HEK293 (cell line): ENCODE measurements around the gene ICAM3.

ENCODE experiments used
- CTCF ChIA-PET: fragments of 350-600 bp; formaldehyde crosslinking; extraction: SDS; loops from one replicate; lab custom pipeline; 2021; ENCODE audit warnings: antibody characterized with exemption; lab: Yijun Ruan, JAX
- POLR2A ChIA-PET: fragments of 300-600 bp; formaldehyde crosslinking; extraction: SDS; loops from one replicate; lab custom pipeline; 2020; ENCODE audit warnings: antibody characterized with exemption, inconsistent platforms; lab: Yijun Ruan, JAX
- H3K27ac ChIP-seq: fragments of 200-500 bp; sonication (Bioruptor generic); 2 replicates; pipeline ENCODE4 v1.5.1; 2014; ENCODE audit warnings: low read depth, low read length, control low read depth, inconsistent platforms; ENCODE audit errors: extremely low read depth
- H3K36me3 ChIP-seq, 2 experiments: fragments of 200-500 bp in 1 of 2; sonication (Bioruptor generic) in 1 of 2; 1 replicate in 1 of 2; 2 replicates in 1 of 2; pipeline ENCODE4 v1.5.1; 2014 to 2017; ENCODE audit warnings: inconsistent platforms in 2 of 2, low read length in 2 of 2; ENCODE audit not compliant: control insufficient read depth in 2 of 2, insufficient read depth in 1 of 2
- H3K4me1 ChIP-seq: fragments of 200-500 bp; sonication (Bioruptor generic); 2 replicates; pipeline ENCODE4 v1.5.1; 2014; ENCODE audit warnings: mild to moderate bottlenecking, low read length, inconsistent platforms; ENCODE audit not compliant: control insufficient read depth, insufficient read depth
- H3K4me3 ChIP-seq: 2 replicates; pipeline ENCODE4 v1.5.1; 2011; ENCODE audit warnings: low read depth, mild to moderate bottlenecking, control low read depth, low read length, moderate library complexity
- H3K9me3 ChIP-seq: fragments of 200-500 bp; sonication (Bioruptor generic); 2 replicates; pipeline ENCODE4 v1.5.1; 2014; ENCODE audit warnings: low read depth, low read length, inconsistent platforms; ENCODE audit not compliant: control insufficient read depth, insufficient read depth
- HIC1 ChIP-seq: fragments of 450-650 bp; formaldehyde crosslinking; IDR thresholded peaks from 2 replicates; pipeline ENCODE4 v1.5.1; 2016; ENCODE audit warnings: missing biosample characterization, missing genetic modification characterization
- KLF10 ChIP-seq: fragments of 450-650 bp; IDR thresholded peaks from 2 replicates; pipeline ENCODE4 v1.5.1; 2018; ENCODE audit warnings: missing biosample characterization, mild to moderate bottlenecking, missing genetic modification characterization
- KLF17 ChIP-seq: fragments of 450-650 bp; formaldehyde crosslinking; IDR thresholded peaks from 2 replicates; pipeline ENCODE4 v1.5.1; 2016; ENCODE audit warnings: missing biosample characterization, missing genetic modification characterization
- KLF9 ChIP-seq: fragments of 450-650 bp; formaldehyde crosslinking; IDR thresholded peaks from 2 replicates; pipeline ENCODE4 v1.5.1; 2016; ENCODE audit warnings: missing biosample characterization, missing genetic modification characterization, low read depth
- MZF1 ChIP-seq: fragments of 450-650 bp; formaldehyde crosslinking; IDR thresholded peaks from 2 replicates; pipeline ENCODE4 v1.5.1; 2017; ENCODE audit warnings: missing biosample characterization, missing genetic modification characterization, borderline replicate concordance
- PATZ1 ChIP-seq: fragments of 450-650 bp; formaldehyde crosslinking; IDR thresholded peaks from 2 replicates; pipeline ENCODE4 v1.5.1; 2016; ENCODE audit warnings: missing biosample characterization, missing genetic modification characterization
- PRDM10 ChIP-seq: fragments of 450-650 bp; formaldehyde crosslinking; IDR thresholded peaks from 2 replicates; pipeline ENCODE4 v1.5.1; 2016; ENCODE audit warnings: missing biosample characterization, missing genetic modification characterization
- REPIN1 ChIP-seq: fragments of 450-650 bp; formaldehyde crosslinking; IDR thresholded peaks from 2 replicates; pipeline ENCODE4 v1.5.1; 2017; ENCODE audit warnings: missing biosample characterization, missing genetic modification characterization, low read depth
- SP7 ChIP-seq: fragments of 450-650 bp; formaldehyde crosslinking; IDR thresholded peaks from 2 replicates; pipeline ENCODE4 v1.5.1; 2016; ENCODE audit warnings: missing biosample characterization, missing genetic modification characterization
- ZBTB20 ChIP-seq: fragments of 450-650 bp; formaldehyde crosslinking; IDR thresholded peaks from 2 replicates; pipeline ENCODE4 v1.5.1; 2016; ENCODE audit warnings: missing biosample characterization, missing genetic modification characterization
- ZBTB26 ChIP-seq: fragments of 450-650 bp; formaldehyde crosslinking; optimal IDR thresholded peaks from 2 replicates; pipeline ENCODE3; 2016; ENCODE audit warnings: missing biosample characterization, mild to moderate bottlenecking, missing genetic modification characterization
- ZNF10 ChIP-seq: fragments of 450-650 bp; formaldehyde crosslinking; IDR thresholded peaks from 2 replicates; pipeline ENCODE4 v1.5.1; 2017; ENCODE audit warnings: missing biosample characterization, missing genetic modification characterization
- ZNF18 ChIP-seq: fragments of 450-650 bp; formaldehyde crosslinking; IDR thresholded peaks from 2 replicates; pipeline ENCODE4 v1.5.1; 2016; ENCODE audit warnings: missing biosample characterization, missing genetic modification characterization
- ZNF423 ChIP-seq: fragments of 450-650 bp; formaldehyde crosslinking; IDR thresholded peaks from 2 replicates; pipeline ENCODE4 v1.5.1; 2016; ENCODE audit warnings: missing biosample characterization, missing genetic modification characterization
- ZNF558 ChIP-seq: fragments of 450-650 bp; formaldehyde crosslinking; IDR thresholded peaks from 2 replicates; pipeline ENCODE4 v1.5.1; 2016; ENCODE audit warnings: missing biosample characterization, missing genetic modification characterization
- ZNF561 ChIP-seq: fragments of 450-650 bp; IDR thresholded peaks from 2 replicates; pipeline ENCODE4 v1.5.1; 2018; ENCODE audit warnings: missing biosample characterization, missing genetic modification characterization, borderline replicate concordance
- ZNF639 ChIP-seq: fragments of 450-650 bp; formaldehyde crosslinking; IDR thresholded peaks from 2 replicates; pipeline ENCODE4 v1.5.1; 2016; ENCODE audit warnings: missing biosample characterization, missing genetic modification characterization
- ZNF677 ChIP-seq: fragments of 450-650 bp; IDR thresholded peaks from 2 replicates; pipeline ENCODE4 v1.5.0; 2018; ENCODE audit warnings: missing biosample characterization, mild to moderate bottlenecking, missing genetic modification characterization, moderate library complexity
- ZNF692 ChIP-seq: fragments of 450-650 bp; formaldehyde crosslinking; IDR thresholded peaks from 2 replicates; pipeline ENCODE4 v1.5.1; 2016; ENCODE audit warnings: missing biosample characterization, missing genetic modification characterization
- ZXDB ChIP-seq: fragments of 450-650 bp; formaldehyde crosslinking; IDR thresholded peaks from 2 replicates; pipeline ENCODE4 v1.5.1; 2016; ENCODE audit warnings: missing biosample characterization, missing genetic modification characterization

Gene ICAM3

GRCh38 chr19:10289167-10289835 lies 50.1 kb downstream of the ICAM3 start:
- Histone ChIP-seq H3K4me1 (peaks cover 4% of the 10 kb centered on the region; the same call in 1 of the 2 replicates), H3K4me3 (peak overlapping the region; percentile 33), H3K9me3 (no peaks in the 10 kb centered on the region)
- TF ChIP-seq KLF17 (tag by site-specific recombination) (peak; percentile 67; the same call in 1 of the 2 replicates), REPIN1 (no peak), ZNF677 (tag by site-specific recombination) (no peak), ZNF558 (tag by site-specific recombination) (no peak), ZBTB26 (peak; percentile 78), MZF1 (tag by site-specific recombination) (no peak), ZNF639 (tag by site-specific recombination) (no peak), PRDM10 (tag by site-specific recombination) (peak; percentile 70), SP7 (tag by site-specific recombination) (peak; percentile 82; the same call in 1 of the 2 replicates), HIC1 (tag by site-specific recombination) (peak; percentile 10; the same call in 1 of the 2 replicates), ZNF10 (tag by site-specific recombination) (no peak), ZBTB20 (tag by site-specific recombination) (peak; percentile 45), ZNF423 (tag by site-specific recombination) (peak; percentile 54), ZXDB (tag by site-specific recombination) (peak; percentile 67; the same call in 1 of the 2 replicates), KLF9 (peak; percentile 89), PATZ1 (tag by site-specific recombination) (peak; percentile 51; the same call in 1 of the 2 replicates), ZNF561 (tag by site-specific recombination) (peak; percentile 50; the same call in 1 of the 2 replicates), KLF10 (tag by site-specific recombination) (peak; percentile 49; the same call in 1 of the 2 replicates), ZNF692 (tag by site-specific recombination) (0 out of 2 replicates have a peak, but pooled peaks have one; percentile 22), ZNF18 (tag by site-specific recombination) (no peak)

More at GRCh38 chr19:10289167-10289835, 50.1 kb downstream of the ICAM3 start:
- Histone ChIP-seq H3K36me3 (peaks cover 0 to 3% of the 10 kb centered on the region in 2 experiments; a peak in 1 of 3 replicates), H3K27ac (no peak overlapping the region)
- CTCF ChIA-PET = interaction anchor here (0.6 to 3.2 kb wide), 13 partner anchors 9 to 260 kb away, joined by 3 to 13 read pairs (median 4); partner anchors contain the start of gene ICAM1
- POLR2A ChIA-PET = interaction anchor here (0.5 to 1.7 kb wide), 16 partner anchors 12 to 1119 kb away, joined by 3 to 21 read pairs (median 4); partner anchors contain the start of genes ICAM1, RAVER1 and TYK2
